Medulla oblongata (tissue), 1 donor: ENCODE measurements around the gene SEL1L.
"Not testable (repeated sequence)": the region's sequence is repeated elsewhere in the genome, so short reads cannot be mapped to it uniquely, and the experiment has no call there.

Experiments used
- DNase-seq: peaks from one replicate; pipeline ENCODE4 v3.0.0-alpha.2; 2015; ENCODE audit errors: extremely low spot score

Gene SEL1L

GRCh38 chr14:81529391-81529790 is 4.3 kb downstream of the SEL1L start:
- DNase-seq: no peak

GRCh38 chr14:81525129-81525528 is 8.5 kb downstream of the SEL1L start:
- no peak for DNase-seq

GRCh38 chr14:81523616-81524015 is 10.0 kb downstream of the SEL1L start:
- no peak for DNase-seq

- no peak for DNase-seq
Measured at GRCh38 chr14:81523016-81523415, 10.6 kb downstream of the SEL1L start.

GRCh38 chr14:81521356-81521755 is 12.3 kb downstream of the SEL1L start:
- no peak for DNase-seq

GRCh38 chr14:81519200-81520011 is 14.2 kb downstream of the SEL1L start:
- peak; percentile 77 for DNase-seq

- no peak for DNase-seq
Measured at GRCh38 chr14:81517798-81518398, 15.8 kb downstream of the SEL1L start.

GRCh38 chr14:81516986-81517797 is 16.5 kb downstream of the SEL1L start:
- DNase-seq: no peak

GRCh38 chr14:81515927-81516326 is 17.7 kb downstream of the SEL1L start:
- not testable (repeated sequence) for DNase-seq

- not testable (repeated sequence) for DNase-seq
Measured at GRCh38 chr14:81512826-81513225, 20.8 kb downstream of the SEL1L start.

GRCh38 chr14:81511111-81511904 is 22.3 kb downstream of the SEL1L start:
- DNase-seq: no peak

- DNase-seq: no peak
Measured at GRCh38 chr14:81509838-81510452, 23.7 kb downstream of the SEL1L start.

- DNase-seq: no peak
Measured at GRCh38 chr14:81509321-81509720, 24.3 kb downstream of the SEL1L start.

GRCh38 chr14:81506487-81506886 is 27.2 kb downstream of the SEL1L start:
- no peak for DNase-seq

GRCh38 chr14:81504864-81505263 is 28.8 kb downstream of the SEL1L start:
- no peak for DNase-seq

GRCh38 chr14:81485781-81486180 is 47.9 kb downstream of the SEL1L start:
- no peak for DNase-seq

- no peak for DNase-seq
Measured at GRCh38 chr14:81485372-81485771, 48.3 kb downstream of the SEL1L start.

- no peak for DNase-seq
Measured at GRCh38 chr14:81484120-81484519, 49.5 kb downstream of the SEL1L start.

- no peak for DNase-seq
Measured at GRCh38 chr14:81480741-81481140, 52.9 kb downstream of the SEL1L start.

GRCh38 chr14:81478446-81478845 is 55.2 kb downstream of the SEL1L start:
- DNase-seq: no peak

- DNase-seq: no peak
Measured at GRCh38 chr14:81476816-81477215, 56.8 kb downstream of the SEL1L start.
